ENCODE results near the gene CCM2. TPM values are rescaled to one million over a fixed set of nuclear protein-coding genes. Genes with fewer than 3 reads are reported as not detected.

CCM2 gene
- total and polyA plus RNA-seq, 2 experiments from 2014 or later: 24.9 to 40.1 TPM

GRCh38 chr7:45053401-45053800 is 53.4 kb downstream of the CCM2 start:
- H3K27ac ChIP-seq (ENCODE audit: low read depth): no peak overlapping the region
- peaks cover 6% of the 10 kb centered on the region; the same call in 2 of the 3 replicates for H3K36me3 Mint-ChIP-seq (ENCODE audit: low read depth)
- H3F3A ChIP-seq (replicated peaks; ENCODE audit: low read depth): no peaks in the 10 kb centered on the region
- H3K27me3 ChIP-seq (ENCODE audit: insufficient read depth): no peaks in the 10 kb centered on the region
- H3K4me3 Mint-ChIP-seq: no peak overlapping the region
- H3K27ac Mint-ChIP-seq: no peak overlapping the region
- H3K9me3 Mint-ChIP-seq: no peaks in the 10 kb centered on the region
- H4K20me1 ChIP-seq (replicated peaks; ENCODE audit: insufficient read depth): peaks cover 6% of the 10 kb centered on the region; the same call in 1 of the 2 replicates
- H3K4me3 ChIP-seq: no peak overlapping the region
- no peaks in the 10 kb centered on the region for H3K79me2 ChIP-seq (replicated peaks; ENCODE audit: insufficient read depth)
- H3K4me1 ChIP-seq (ENCODE audit: insufficient read depth): no peaks in the 10 kb centered on the region
- H3K27me3 Mint-ChIP-seq (ENCODE audit: insufficient read depth, low read depth, poor library complexity): peaks cover 3% of the 10 kb centered on the region
- no peaks in the 10 kb centered on the region for H3K36me3 ChIP-seq (ENCODE audit: insufficient read depth)
- no peaks in the 10 kb centered on the region for H3K9me2 ChIP-seq (ENCODE audit: insufficient read depth)
- no peaks in the 10 kb centered on the region for H3K4me1 Mint-ChIP-seq
- TF ChIP-seq CREB1 (CRISPR knock-in tag; IDR thresholded peaks at IDR 0.05; ENCODE audit: low read depth) (no peak), REST (IDR thresholded peaks at IDR 0.05; ENCODE audit: unreplicated experiment) (no peak), JUNB (IDR thresholded peaks at IDR 0.05; ENCODE audit: unreplicated experiment) (no peak), ZNF462 (CRISPR knock-in tag; IDR thresholded peaks at IDR 0.05) (no peak), POLR2AphosphoS5 (IDR thresholded peaks at IDR 0.05; ENCODE audit: low read depth) (no peak), EZH2phosphoT487 (IDR thresholded peaks at IDR 0.05; ENCODE audit: unreplicated experiment) (no peak), ZNF114 (CRISPR knock-in tag; IDR thresholded peaks at IDR 0.05) (no peak), EZH2 (IDR thresholded peaks at IDR 0.05; ENCODE audit: low read depth, unreplicated experiment) (no peak), STAT1 (IDR thresholded peaks at IDR 0.05; ENCODE audit: unreplicated experiment) (no peak), ETS1 (IDR thresholded peaks at IDR 0.05) (no peak), CTCF (conservative IDR thresholded peaks at IDR 0.05; ENCODE audit: low read depth in 2 of 2) (no peak), ZNF331 (CRISPR knock-in tag; IDR thresholded peaks at IDR 0.05; ENCODE audit: low read depth) (no peak), NANOG (IDR thresholded peaks at IDR 0.05; ENCODE audit: borderline replicate concordance) (no peak)
- DNase-seq (ENCODE audit: low spot score): no peak
- H2AFZ ChIP-seq: no peak overlapping the region
- H3K4me2 ChIP-seq: no peak overlapping the region
- no peak for ATAC-seq

Measured in GM23338 (cell line).